Naive thymus-derived CD4-positive, alpha-beta T cell (primary cell): Measurements from ENCODE around the gene PTOV1. TPM values are rescaled to one million over a fixed set of nuclear protein-coding genes. Genes with fewer than 3 reads are reported as not detected.
"Not testable (repeated sequence)": the region's sequence is repeated elsewhere in the genome, so short reads cannot be mapped to it uniquely, and the experiment has no call there.

Experiments
- ATAC-seq: fragments of 150-1000 bp; cut with Tn5 transposase; 2 replicates; pipeline ENCODE4 v1.10.0; 2021; ENCODE audit warnings: mild to moderate bottlenecking, moderate library complexity
- CTCF ChIA-PET: fragments of 350-600 bp; sonication (Branson Sonifier 250); formaldehyde crosslinking; loops from one replicate; lab custom pipeline; 2021; ENCODE audit warnings: antibody characterized with exemption; lab: Charles Lee
- POLR2A ChIA-PET: fragments of 350-600 bp; sonication (Branson Sonifier 250); formaldehyde crosslinking; loops from one replicate; lab custom pipeline; 2021; ENCODE audit warnings: antibody characterized with exemption, inconsistent platforms; lab: Charles Lee
- DNase-seq, 9 donors: peaks; one replicate each; pipeline versions ENCODE4 v3.0.0 to v3.0.0-alpha.2; 2020 to 2022; ENCODE audit warnings: mixed read lengths in 1 of 9
- H3K27ac ChIP-seq: one replicate; pipeline ENCODE4 v1.7.0; 2013; ENCODE audit warnings: mild to moderate bottlenecking, low read depth, low read length, moderate library complexity
- H3K27me3 ChIP-seq, 2 donors: one replicate each; pipeline ENCODE4 v1.7.0; 2013; ENCODE audit warnings: low read length in 2 of 2, mild to moderate bottlenecking in 2 of 2, moderate library complexity in 2 of 2; ENCODE audit not compliant: control insufficient read depth in 2 of 2, insufficient read depth in 2 of 2
- H3K36me3 ChIP-seq, 3 experiments: 1 replicate in 2 of 3; 2 replicates in 1 of 3; pipeline ENCODE4 v1.7.0; 2013; ENCODE audit warnings: low read length in 3 of 3, mild to moderate bottlenecking in 3 of 3, moderate library complexity in 1 of 3; ENCODE audit not compliant: insufficient read depth in 3 of 3, control insufficient read depth in 2 of 3
- H3K4me1 ChIP-seq, 2 donors: one replicate each; pipeline ENCODE4 v1.7.0; 2013; ENCODE audit warnings: low read length in 2 of 2, mild to moderate bottlenecking in 2 of 2, moderate library complexity in 1 of 2; ENCODE audit not compliant: control insufficient read depth in 2 of 2, insufficient read depth in 2 of 2
- H3K4me3 ChIP-seq: 2 replicates; pipeline ENCODE4 v1.7.0; 2013; ENCODE audit warnings: mild to moderate bottlenecking, low read length
- H3K9me3 ChIP-seq, 3 experiments: 1 replicate in 2 of 3; 2 replicates in 1 of 3; pipeline ENCODE4 v1.7.0; 2013; ENCODE audit warnings: low read length in 3 of 3; ENCODE audit not compliant: control insufficient read depth in 2 of 3
- H3K27ac Mint-ChIP-seq, 9 donors: one replicate each; pipeline ENCODE4 v1.8.0; 2020 to 2022; ENCODE audit warnings: mixed read lengths in 9 of 9, mild to moderate bottlenecking in 8 of 9, moderate library complexity in 5 of 9, inconsistent platforms in 2 of 9
- H3K27me3 Mint-ChIP-seq, 5 donors: one replicate each; pipeline ENCODE4 v1.8.0; 2021 to 2022; ENCODE audit warnings: mixed read lengths in 5 of 5, mild to moderate bottlenecking in 1 of 5
- H3K36me3 Mint-ChIP-seq, 5 donors: one replicate each; pipeline ENCODE4 v1.8.0; 2020 to 2022; ENCODE audit warnings: mixed read lengths in 5 of 5, mild to moderate bottlenecking in 3 of 5, inconsistent platforms in 1 of 5
- H3K4me1 Mint-ChIP-seq, 7 donors: one replicate each; pipeline ENCODE4 v1.8.0; 2020 to 2022; ENCODE audit warnings: mixed read lengths in 7 of 7, mild to moderate bottlenecking in 3 of 7, inconsistent platforms in 1 of 7
- H3K4me3 Mint-ChIP-seq, 10 donors: one replicate each; pipeline ENCODE4 v1.8.0; 2020 to 2022; ENCODE audit warnings: mild to moderate bottlenecking in 10 of 10, mixed read lengths in 10 of 10, moderate library complexity in 6 of 10, inconsistent platforms in 2 of 10
- H3K9me3 Mint-ChIP-seq, 11 donors: one replicate each; pipeline ENCODE4 v1.8.0; 2020 to 2022; ENCODE audit warnings: mixed read lengths in 11 of 11, mild to moderate bottlenecking in 4 of 11, inconsistent platforms in 1 of 11, moderate library complexity in 1 of 11
- intact Hi-C, 2 donors: fragments of 100-400 bp; cut with micrococcal nuclease; formaldehyde crosslinking; loops; one replicate each; pipeline ENCODE4 v1.15.1; 2023
- polyA plus RNA-seq, 2 donors: library from polyadenylated mRNA; unstranded; fragments of 300-500 nt; fragmentation: Illumina TruSeq; gene quantifications; one replicate each; pipeline ENCODE4 v1.2.3, GENCODE V29; 2021
- total RNA-seq, 6 experiments: library from RNA in 5 of 6; stranded (reverse) in 5 of 6; gene quantifications; 1 replicate in 5 of 6; 2 replicates in 1 of 6; pipeline ENCODE4 v1.2.3 and lab custom pipeline; 2021 to 2026

The PTOV1 gene
- total and polyA plus RNA-seq, 7 experiments from 2014 or later: 49.0 to 170 (median 150) TPM

DNA sequence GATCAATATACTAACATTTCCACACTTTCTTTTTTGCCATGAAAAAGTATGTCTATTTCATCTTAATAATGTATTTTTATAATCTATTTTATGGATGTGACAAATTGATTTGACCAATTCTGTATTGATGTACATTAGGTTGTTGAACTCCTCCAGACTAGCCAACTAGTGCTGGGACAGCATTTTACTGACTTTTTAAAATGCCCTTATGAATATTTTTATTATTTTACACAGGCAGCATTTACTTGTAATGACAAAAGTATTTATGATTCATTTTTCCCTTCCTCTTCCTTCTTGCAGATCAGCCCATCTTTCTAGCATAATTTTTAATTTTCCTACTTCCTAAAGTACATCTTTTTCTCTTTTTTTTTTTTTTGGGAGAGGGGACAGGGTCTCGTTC is 36.9 kb upstream of the PTOV1 start:
- Histone ChIP-seq H3K36me3 (peaks cover 0 to 10% (median 0%) of the 10 kb centered on the region in 3 experiments), H3K4me3 (no peak overlapping the region), H3K27ac (peak overlapping the region; percentile 84), H3K4me1 (peaks cover 18 to 28% of the 10 kb centered on the region in 2 donors), H3K27me3 (no peaks in the 10 kb centered on the region), H3K9me3 (no peaks in the 10 kb centered on the region)
- H3K4me3 Mint-ChIP-seq: peak overlapping the region; percentile 58 to 100 (median 94)
- H3K27me3 Mint-ChIP-seq: no peaks in the 10 kb centered on the region
- ATAC-seq (no peak), DNase-seq (no peak)
- POLR2A ChIA-PET: interaction anchor here (0.8 to 5.2 kb wide), 8 partner anchors 36 to 318 kb away, joined by 3 to 39 read pairs (median 10); partner anchors contain the start of genes AKT1S1, AP2A1, PNKP and PTOV1
- peaks cover 23 to 56% (median 39%) of the 10 kb centered on the region in 7 donors for H3K4me1 Mint-ChIP-seq
- CTCF ChIA-PET: no interaction called here
- H3K36me3 Mint-ChIP-seq: peaks cover 0 to 6% (median 0%) of the 10 kb centered on the region in 5 donors
- peaks cover 0 to 4% (median 0%) of the 10 kb centered on the region in 11 donors for H3K9me3 Mint-ChIP-seq
- intact Hi-C loops: loop anchor here in 1 of 2 donors (5.0 to 10.0 kb wide), 2 partner anchors 137 to 551 kb away; partner anchors contain the start of genes NAPSA and PRMT1
- H3K27ac Mint-ChIP-seq: peak overlapping the region; percentile 95 to 100 (median 98)

DNA sequence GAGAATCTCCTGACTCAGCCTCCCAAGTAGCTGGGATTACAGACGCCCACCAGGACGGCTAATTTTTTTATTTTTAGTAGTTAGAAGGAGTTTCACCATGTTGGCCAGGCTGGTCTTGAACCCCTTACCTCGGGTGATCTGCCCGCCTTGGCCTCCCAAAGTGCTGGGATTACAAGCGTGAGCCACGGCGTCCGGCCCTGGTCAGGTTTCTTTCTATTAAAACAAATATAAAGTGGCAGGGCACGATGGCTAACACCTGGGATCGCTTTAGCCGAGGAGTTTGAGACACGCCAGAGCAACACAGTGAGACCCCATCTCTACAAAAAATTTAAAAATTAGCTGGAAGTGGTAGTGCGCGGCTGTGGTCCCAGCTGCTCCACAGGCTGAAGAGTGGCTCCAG is 34.4 kb upstream of the PTOV1 start:
- no peak for ATAC-seq
- Histone ChIP-seq H3K36me3 (peaks cover 0 to 10% (median 0%) of the 10 kb centered on the region in 3 experiments), H3K4me1 (peaks cover 16 to 25% of the 10 kb centered on the region in 2 donors), H3K27me3 (no peaks in the 10 kb centered on the region), H3K9me3 (no peaks in the 10 kb centered on the region), H3K27ac (peak overlapping the region; percentile 88), H3K4me3 (no peak overlapping the region)
- intact Hi-C loops: loop anchor here (5.0 to 10.0 kb wide), 4 partner anchors 224 to 1551 kb away; partner anchors contain the start of genes PRR12 (in 2 of the 2), CLDND2 (in 1 of the 2), DBP (in 1 of the 2) and ETFB (in 1 of the 2)
- H3K27ac Mint-ChIP-seq: peak overlapping the region in 4 of 9 donors; percentile 77 to 100 (median 98)
- H3K27me3 Mint-ChIP-seq: no peaks in the 10 kb centered on the region
- peaks cover 25 to 63% (median 43%) of the 10 kb centered on the region in 7 donors for H3K4me1 Mint-ChIP-seq
- peaks cover 0 to 4% (median 0%) of the 10 kb centered on the region in 11 donors for H3K9me3 Mint-ChIP-seq
- H3K4me3 Mint-ChIP-seq: peak overlapping the region in 4 of 10 donors; percentile 42 to 100 (median 96)
- H3K36me3 Mint-ChIP-seq: peaks cover 0 to 5% (median 0%) of the 10 kb centered on the region in 5 donors
- ChIA-PET CTCF (no interaction called here), POLR2A (interaction anchor here (0.8 kb wide), 1 partner anchor 475 kb away, joined by 3 read pairs; no protein-coding TSS in a partner anchor)
- DNase-seq: no peak

DNA sequence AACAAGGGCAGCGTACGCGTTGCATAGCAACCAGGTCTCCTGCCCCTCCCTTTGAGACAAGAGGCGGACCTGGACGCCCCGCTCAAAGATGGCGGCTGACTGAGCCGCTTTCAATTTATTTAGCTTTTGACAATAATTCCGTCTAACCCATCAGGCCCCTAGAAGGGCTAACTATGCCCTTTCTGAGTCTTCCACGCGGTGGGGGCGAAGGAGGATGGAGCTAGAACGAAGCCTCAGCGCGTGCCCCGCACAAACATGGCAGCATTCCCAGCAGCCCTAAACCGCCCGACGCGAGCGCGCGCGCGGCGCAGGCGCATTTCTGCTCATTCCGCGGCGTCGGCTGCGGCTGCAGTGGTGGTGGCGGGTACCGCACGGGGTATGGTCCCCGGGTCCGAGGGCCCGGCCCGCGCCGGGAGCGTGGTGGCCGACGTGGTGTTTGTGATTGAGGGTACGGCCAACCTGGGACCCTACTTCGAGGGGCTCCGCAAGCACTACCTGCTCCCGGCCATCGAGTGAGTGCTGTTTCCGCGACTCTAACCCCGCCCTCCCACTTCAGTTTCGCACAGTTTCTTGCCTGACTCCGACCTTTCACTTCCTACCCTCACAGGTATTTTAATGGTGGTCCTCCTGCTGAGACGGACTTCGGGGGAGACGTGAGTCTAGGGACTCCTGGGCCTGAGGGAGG is 32.9 kb upstream of the PTOV1 start, which contains the start of gene MED25:
MED25 (plus strand) TSS at position 326 of the 685 bp plus-strand sequence; CDS start at position 379, 53 bp downstream.
- Mint-ChIP-seq H3K27ac (peak within 1 kb of the TSS; percentile 96 to 100 (median 100)), H3K36me3 (peaks cover 0 to 7% (median 2%) of the 10 kb centered on the region in 5 donors), H3K4me3 (peak within 1 kb of the TSS; percentile 94 to 100 (median 98)), H3K4me1 (peaks cover 20 to 51% (median 39%) of the 10 kb centered on the region in 7 donors), H3K9me3 (peaks cover 0 to 4% (median 0%) of the 10 kb centered on the region in 11 donors), H3K27me3 (no peaks in the 10 kb centered on the region)
- no peaks in the 10 kb centered on the region for H3K9me3 ChIP-seq
- POLR2A ChIA-PET: interaction anchor here (0.6 to 3.0 kb wide), 8 partner anchors 9 to 100 kb away, joined by 3 to 16 read pairs (median 6); partner anchors contain the start of genes AKT1S1, PTOV1 and TBC1D17
- H3K4me1 ChIP-seq: peaks cover 11 to 17% of the 10 kb centered on the region in 2 donors
- DNase-seq: peak; percentile 87 to 96 (median 94)
- intact Hi-C loops: loop anchor here (1.0 to 10.0 kb wide), 12 partner anchors 9 to 1549 kb away; partner anchors contain the start of genes AKT1S1 (in 2 of the 2), PNKP (in 2 of the 2), PRR12 (in 2 of the 2) and TBC1D17 (in 2 of the 2)
- H3K27ac ChIP-seq: peak within 1 kb of the TSS; percentile 88
- H3K27me3 ChIP-seq: no peaks in the 10 kb centered on the region
- ATAC-seq: peak; percentile 65
- CTCF ChIA-PET: no interaction called here
- peaks cover 0 to 12% (median 2%) of the 10 kb centered on the region in 3 experiments for H3K36me3 ChIP-seq
- peak within 1 kb of the TSS; percentile 91 for H3K4me3 ChIP-seq

DNA sequence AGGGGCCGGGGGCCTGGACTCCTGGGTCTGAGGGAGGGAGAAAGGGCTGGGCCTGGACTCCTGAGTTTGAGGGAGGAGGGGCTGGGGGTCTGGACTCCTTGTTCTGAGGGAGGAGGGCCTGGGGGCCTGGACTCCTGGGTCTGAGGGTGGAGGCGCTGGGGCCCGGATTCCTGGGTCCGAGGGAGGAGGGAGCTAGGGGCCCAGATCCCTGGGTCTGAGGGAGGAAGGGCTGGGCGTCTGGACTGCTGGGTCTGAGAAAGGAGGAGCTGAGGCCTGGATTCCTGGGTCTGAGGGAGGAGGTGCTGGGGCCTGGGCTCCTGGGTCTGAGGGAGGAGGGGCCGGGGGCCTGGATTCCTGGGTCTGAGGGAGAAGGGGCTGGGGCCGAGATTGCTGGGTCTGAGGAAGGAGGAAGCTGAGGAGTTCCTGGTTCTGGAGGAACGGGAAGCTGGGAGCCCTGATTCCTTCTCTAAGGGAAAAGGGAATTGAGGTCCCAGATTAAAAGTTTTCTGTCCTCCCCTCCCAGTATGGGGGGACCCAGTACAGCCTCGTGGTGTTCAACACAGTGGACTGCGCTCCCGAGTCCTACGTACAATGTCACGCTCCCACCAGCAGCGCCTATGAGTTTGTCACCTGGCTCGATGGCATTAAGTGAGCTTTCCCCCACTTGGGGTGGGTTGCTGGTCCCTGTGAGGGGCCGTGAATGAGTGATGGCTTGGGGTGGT is 32.1 kb upstream of the PTOV1 start:
- Histone ChIP-seq H3K9me3 (no peaks in the 10 kb centered on the region), H3K27me3 (no peaks in the 10 kb centered on the region), H3K4me3 (peak overlapping the region; percentile 91), H3K27ac (peak overlapping the region; percentile 88), H3K4me1 (peaks cover 11 to 17% of the 10 kb centered on the region in 2 donors), H3K36me3 (peaks cover 0 to 19% (median 6%) of the 10 kb centered on the region in 3 experiments)
- ATAC-seq (no peak), DNase-seq (no peak)
- peaks cover 0 to 4% (median 0%) of the 10 kb centered on the region in 11 donors for H3K9me3 Mint-ChIP-seq
- H3K27ac Mint-ChIP-seq: peak overlapping the region; percentile 95 to 100 (median 100)
- H3K27me3 Mint-ChIP-seq: no peaks in the 10 kb centered on the region
- H3K4me1 Mint-ChIP-seq: peaks cover 20 to 44% (median 32%) of the 10 kb centered on the region in 7 donors
- H3K36me3 Mint-ChIP-seq: peaks cover 0 to 13% (median 6%) of the 10 kb centered on the region in 5 donors
- ChIA-PET POLR2A (interaction anchor here (0.7 to 3.0 kb wide), 9 partner anchors 9 to 1200 kb away, joined by 3 to 16 read pairs (median 5); partner anchors contain the start of genes AKT1S1, PTOV1, RPL18 and SPHK2), CTCF (interaction anchor here (1.2 kb wide), 1 partner anchor 71 kb away, joined by 3 read pairs; no protein-coding TSS in a partner anchor)
- peak overlapping the region; percentile 94 to 100 (median 98) for H3K4me3 Mint-ChIP-seq
- intact Hi-C loops: loop anchor here (1.0 to 10.0 kb wide), 8 partner anchors 31 to 1548 kb away; partner anchors contain the start of genes PNKP (in 2 of the 2), PRR12 (in 2 of the 2), CLDND2 (in 1 of the 2) and DBP (in 1 of the 2)

DNA sequence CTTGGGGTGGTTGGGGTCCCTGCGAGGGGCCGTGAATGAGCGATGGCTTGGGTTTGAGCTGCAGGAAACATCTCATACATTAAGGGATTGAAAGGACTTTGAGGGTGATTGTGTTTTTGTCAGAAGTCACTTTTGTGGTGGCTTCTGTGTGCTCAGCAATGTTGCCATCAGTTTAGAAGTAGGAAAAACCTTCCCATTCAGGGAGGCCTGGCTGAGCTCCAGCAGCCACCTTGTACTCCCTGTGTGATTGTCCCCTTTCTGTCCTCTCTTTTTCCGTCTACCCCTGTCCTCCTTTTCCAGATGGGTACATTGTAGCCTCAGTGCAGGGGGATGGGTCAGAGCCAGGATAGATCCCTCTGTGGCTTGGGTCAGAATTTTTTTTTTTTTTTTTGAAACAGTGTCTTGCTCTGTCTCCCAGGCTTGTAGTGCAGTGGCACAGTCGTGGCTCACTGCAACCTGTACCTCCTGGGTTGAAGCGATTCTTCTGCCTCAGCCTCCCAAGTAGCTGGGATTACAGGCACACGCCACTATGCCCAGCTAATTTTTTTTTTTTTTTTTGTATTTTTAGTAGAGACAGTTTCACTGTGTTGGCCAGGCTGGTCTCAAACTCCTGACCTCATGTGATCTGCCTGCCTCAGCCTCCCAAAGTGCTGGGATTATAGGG is 31.4 kb upstream of the PTOV1 start:
- Histone ChIP-seq H3K36me3 (peaks cover 0 to 27% (median 6%) of the 10 kb centered on the region in 3 experiments), H3K27ac (peak overlapping the region; percentile 22), H3K4me1 (peaks cover 11 to 17% of the 10 kb centered on the region in 2 donors)
- ChIA-PET POLR2A (interaction anchor here (0.7 to 3.0 kb wide), 8 partner anchors 10 to 1200 kb away, joined by 3 to 16 read pairs (median 4); partner anchors contain the start of genes PTOV1, RPL18 and SPHK2), CTCF (interaction anchor here (1.2 kb wide), 1 partner anchor 71 kb away, joined by 3 read pairs; no protein-coding TSS in a partner anchor)
- H3K9me3 Mint-ChIP-seq, H3K27me3 ChIP-seq, ATAC-seq, DNase-seq, H3K4me3 ChIP-seq, H3K27me3 Mint-ChIP-seq, H3K9me3 ChIP-seq: not testable (repeated sequence)
- Mint-ChIP-seq H3K27ac (peak overlapping the region; percentile 79 to 100 (median 96)), H3K36me3 (peaks cover 0 to 13% (median 6%) of the 10 kb centered on the region in 5 donors), H3K4me1 (peaks cover 17 to 36% (median 29%) of the 10 kb centered on the region in 7 donors), H3K4me3 (peak overlapping the region; percentile 94 to 100 (median 98))
- intact Hi-C loops: loop anchor here (5.0 to 10.0 kb wide), 4 partner anchors 227 to 1548 kb away; partner anchors contain the start of genes PRR12 (in 2 of the 2), CLDND2 (in 1 of the 2), DBP (in 1 of the 2) and ETFB (in 1 of the 2)
